OCI-LY7 (cell line): ENCODE data around the gene MRPL36.

Experiments used
- CTCF ChIP-seq: fragments of 200-600 bp; sonication (generic); conservative IDR thresholded peaks from 2 replicates; pipeline ENCODE4 v1.5.1; 2014; ENCODE audit warnings: mild to moderate bottlenecking, antibody characterized with exemption, low read length, moderate library complexity, mixed read lengths
- EZH2phosphoT487 ChIP-seq: fragments of 200-600 bp; sonication (generic); IDR thresholded peaks from 2 replicates; pipeline ENCODE4 v1.6.1; 2018; ENCODE audit warnings: low read depth, borderline replicate concordance, mild to moderate bottlenecking, mixed run types, antibody characterized with exemption, low read length, moderate library complexity, mixed read lengths

GRCh38 chr5:1749346-1750124 lies 50.1 kb downstream of the MRPL36 start:
- TF ChIP-seq EZH2phosphoT487 (no peak), CTCF (no peak)
